GM19099 (cell line): ENCODE measurements around the gene RAB3C.

Source experiments
- POLR2A ChIP-seq: IDR thresholded peaks from 3 replicates; pipeline ENCODE4 v1.6.1; 2011; ENCODE audit warnings: low read depth; ENCODE audit not compliant: insufficient read length; ENCODE audit errors: extremely low read depth

Gene RAB3C

DNA sequence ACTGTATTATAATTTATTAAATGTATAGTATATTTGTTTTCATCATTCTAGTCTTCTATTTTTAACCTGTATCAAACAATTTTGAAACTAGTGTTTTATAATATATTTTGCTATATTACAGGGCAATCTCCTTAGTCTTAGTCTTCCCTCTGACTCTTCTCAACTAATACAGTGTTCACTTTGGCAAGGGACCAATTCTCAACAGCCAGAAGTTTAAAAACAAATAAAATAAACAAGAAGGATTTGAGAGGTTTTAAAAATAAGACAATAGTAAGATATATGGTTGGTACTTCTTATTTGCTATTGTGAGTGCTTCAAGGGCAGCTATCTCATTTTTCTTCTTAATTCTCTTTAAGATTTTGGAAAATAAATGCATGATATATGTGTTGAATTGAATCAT is 167.2 kb downstream of the RAB3C start:
- TF ChIP-seq POLR2A: no peak

DNA sequence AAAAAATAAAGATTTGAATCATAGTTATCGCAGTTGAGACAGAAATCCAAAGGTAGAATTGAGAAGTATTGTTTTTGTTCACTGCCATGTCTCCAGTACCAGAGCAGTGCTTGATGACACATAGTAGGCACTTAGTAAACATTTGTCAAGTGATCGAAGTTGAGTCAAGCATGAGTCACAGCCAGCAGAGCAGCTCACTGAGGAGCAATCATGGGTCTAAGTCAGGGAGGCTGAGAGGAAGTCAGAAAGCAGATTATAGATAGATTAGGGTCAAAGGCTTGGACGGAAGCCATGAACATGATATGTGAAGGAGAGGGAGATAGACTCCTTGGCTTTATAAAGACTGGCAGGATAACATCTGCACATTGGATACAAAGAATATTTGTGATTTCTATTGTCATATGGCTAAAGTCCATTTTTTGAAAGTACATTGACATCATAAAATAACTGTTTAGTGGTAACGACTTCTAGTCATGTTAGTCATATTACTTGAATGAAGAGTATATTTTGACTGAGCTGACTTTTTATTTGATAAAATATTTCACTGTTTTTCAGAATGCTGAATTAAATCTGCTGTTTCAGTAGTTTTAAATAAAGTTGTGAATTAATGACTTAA is 168.5 kb downstream of the RAB3C start:
- no peak for TF ChIP-seq POLR2A

GRCh38 chr5:58752104-58752503 is 169.2 kb downstream of the RAB3C start:
- TF ChIP-seq POLR2A: no peak

- TF ChIP-seq POLR2A: no peak
Observed at GRCh38 chr5:58753446-58753845, 170.6 kb downstream of the RAB3C start.

DNA sequence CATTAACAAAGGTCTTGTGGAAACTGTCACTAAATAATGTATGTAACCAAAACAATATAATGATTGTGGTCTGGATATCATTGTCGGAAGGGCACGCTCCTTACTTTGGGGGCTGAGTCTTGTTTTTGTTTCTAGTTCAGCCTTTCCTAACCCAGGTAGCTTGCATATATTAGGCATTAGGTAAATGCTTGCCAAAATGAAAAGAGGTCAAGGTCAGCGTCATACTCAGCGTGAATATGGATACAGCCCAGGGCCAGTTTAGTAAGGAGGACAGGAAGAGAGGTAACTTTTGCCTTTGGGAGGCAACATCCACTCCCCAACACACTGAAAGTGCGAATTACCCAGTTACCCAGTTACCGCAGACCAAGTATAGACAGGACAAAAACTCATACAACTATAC is 171.4 kb downstream of the RAB3C start:
- TF ChIP-seq POLR2A: no peak

DNA sequence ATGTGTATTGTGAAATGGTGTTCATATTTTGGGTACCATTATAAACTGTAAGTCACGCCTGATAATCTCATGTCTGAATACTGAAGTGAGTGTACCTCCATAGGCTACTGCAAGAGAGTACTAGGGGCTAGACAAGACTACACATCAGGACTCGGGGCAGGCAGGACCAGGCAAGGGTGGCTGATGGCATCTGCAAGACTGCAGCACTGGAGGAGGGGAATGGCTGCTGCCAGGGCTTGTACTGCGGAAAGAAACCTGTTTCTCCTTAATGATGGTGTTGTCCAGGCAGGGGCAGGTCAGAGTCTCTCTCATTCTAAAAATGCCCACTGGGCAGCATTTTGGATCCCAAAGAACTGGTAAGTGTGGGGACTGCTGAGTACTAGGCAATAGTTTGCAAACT is 172.5 kb downstream of the RAB3C start:
- TF ChIP-seq POLR2A: no peak

- TF ChIP-seq POLR2A: no peak
Observed at GRCh38 chr5:58759745-58760144, 176.9 kb downstream of the RAB3C start.

GRCh38 chr5:58760222-58760621 is 177.3 kb downstream of the RAB3C start:
- TF ChIP-seq POLR2A: no peak

GRCh38 chr5:58761407-58761806 is 178.5 kb downstream of the RAB3C start:
- no peak for TF ChIP-seq POLR2A

- TF ChIP-seq POLR2A: no peak
Observed at GRCh38 chr5:58763390-58763789, 180.5 kb downstream of the RAB3C start.

- TF ChIP-seq POLR2A: no peak
Observed at GRCh38 chr5:58764199-58764598, 181.3 kb downstream of the RAB3C start.

DNA sequence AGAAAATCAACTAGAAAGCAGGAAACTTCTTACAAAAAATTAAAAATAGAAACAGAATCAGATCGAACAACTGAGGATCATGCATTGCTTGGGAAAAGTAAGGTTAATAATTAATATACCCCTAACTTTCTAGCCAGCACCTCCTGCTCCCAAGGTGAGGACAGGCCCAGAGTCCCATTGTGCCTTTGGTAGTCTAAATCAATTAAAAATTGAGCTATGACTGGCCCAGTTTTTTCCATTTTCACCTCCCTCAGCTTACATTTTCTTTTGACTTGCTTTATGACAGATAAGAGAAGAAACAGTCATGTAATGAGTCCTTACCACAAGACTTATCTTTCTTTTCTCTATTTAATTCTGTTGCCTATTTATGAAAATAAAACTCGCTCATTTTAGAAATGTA is 182.2 kb downstream of the RAB3C start:
- TF ChIP-seq POLR2A: no peak

- no peak for TF ChIP-seq POLR2A
Observed at GRCh38 chr5:58767104-58767503, 184.2 kb downstream of the RAB3C start.

GRCh38 chr5:58770136-58770535 is 187.3 kb downstream of the RAB3C start:
- TF ChIP-seq POLR2A: no peak

- TF ChIP-seq POLR2A: no peak
Observed at GRCh38 chr5:58771796-58772195, 188.9 kb downstream of the RAB3C start.

- no peak for TF ChIP-seq POLR2A
Observed at GRCh38 chr5:58773744-58774441, 191.0 kb downstream of the RAB3C start.

DNA sequence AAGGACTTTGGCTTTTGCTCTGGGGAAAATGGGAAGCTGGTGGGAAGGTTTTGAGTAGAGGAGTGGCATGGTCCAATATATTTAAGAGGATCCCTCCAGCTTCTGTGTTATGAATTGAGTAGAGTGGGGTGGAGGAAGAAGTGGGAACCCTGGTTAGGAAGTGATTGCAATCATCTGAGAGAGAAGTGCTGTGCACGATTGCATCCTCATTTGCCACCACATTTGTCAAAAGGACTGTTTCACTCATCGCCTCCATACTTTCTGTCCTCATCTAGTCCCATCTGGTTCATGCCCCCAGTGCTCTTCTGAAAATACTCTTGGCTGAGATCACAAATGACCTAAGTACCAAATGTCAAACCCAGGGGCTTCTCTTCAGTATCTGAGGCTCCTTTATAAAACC is 192.1 kb downstream of the RAB3C start:
- TF ChIP-seq POLR2A: no peak
